Spleen (tissue), 11 donors: Measurements from ENCODE around the gene SLC6A13. TPM values are rescaled to one million over a fixed set of nuclear protein-coding genes. Genes with fewer than 3 reads are reported as not detected.

Experiments
- DNase-seq: peaks from one replicate; pipeline ENCODE4 v3.0.0-alpha.2; 2020
- H3K27ac ChIP-seq, 8 donors: fragments of 200-600 bp; sonication (generic) in 7 of 8; 1 replicate in 4 of 8; 2 replicates in 4 of 8; pipeline versions ENCODE4 v1.5.0 to v1.8.0; 2016 to 2021; ENCODE audit warnings: inconsistent platforms in 4 of 8, mild to moderate bottlenecking in 4 of 8, moderate library complexity in 1 of 8
- H3K27me3 ChIP-seq, 7 donors: fragments of 200-600 bp; sonication (generic) in 6 of 7; replicated peaks in 1 of 7; 1 replicate in 4 of 7; 2 replicates in 3 of 7; pipeline versions ENCODE4 v1.5.0 to v1.8.0; 2016 to 2021; ENCODE audit warnings: inconsistent platforms in 3 of 7, mild to moderate bottlenecking in 1 of 7
- H3K36me3 ChIP-seq, 6 donors: fragments of 200-600 bp; sonication (generic) in 5 of 6; 1 replicate in 4 of 6; 2 replicates in 2 of 6; pipeline versions ENCODE4 v1.5.0 to v1.8.0; 2016 to 2021; ENCODE audit warnings: inconsistent platforms in 2 of 6
- H3K4me1 ChIP-seq, 6 donors: fragments of 200-600 bp; sonication (generic) in 5 of 6; 1 replicate in 3 of 6; 2 replicates in 3 of 6; pipeline versions ENCODE4 v1.5.0 to v1.8.0; 2016 to 2021; ENCODE audit warnings: inconsistent platforms in 3 of 6
- H3K4me3 ChIP-seq, 8 donors: fragments of 200-600 bp; sonication (generic) in 7 of 8; 1 replicate in 4 of 8; 2 replicates in 4 of 8; pipeline versions ENCODE4 v1.5.0 to v1.8.0; 2016 to 2021; ENCODE audit warnings: inconsistent platforms in 4 of 8, mild to moderate bottlenecking in 4 of 8, moderate library complexity in 2 of 8
- H3K9me3 ChIP-seq, 8 donors: fragments of 200-600 bp; sonication (generic) in 7 of 8; 1 replicate in 4 of 8; 2 replicates in 4 of 8; pipeline versions ENCODE4 v1.5.0 to v1.8.0; 2016 to 2021; ENCODE audit warnings: inconsistent platforms in 4 of 8
- POLR2A ChIP-seq, 3 donors: fragments of 450-650 bp; IDR thresholded peaks; one replicate each; pipeline ENCODE4 v1.5.1; 2017; ENCODE audit warnings: antibody characterized with exemption in 3 of 3, mild to moderate bottlenecking in 1 of 3
- POLR2AphosphoS5 ChIP-seq, 3 donors: sonication (generic); formaldehyde crosslinking; IDR thresholded peaks; one replicate each; pipeline ENCODE4 v1.5.1; 2017; ENCODE audit warnings: antibody characterized with exemption in 3 of 3
- WGBS, 5 donors: extraction: QIAGEN DNeasy Blood & Tissue Kit in 3 of 5; methylation state at CpG; one replicate each; pipeline versions ENCODE4 v1.1.5 to v1.1.7; 2013 to 2018; 5-methylcytosine and 5-hydroxymethylcytosine counted together
- intact Hi-C: fragments of 100-400 bp; cut with DNase I; formaldehyde crosslinking; loops from one replicate; pipeline ENCODE4 v1.15.0; 2023; ENCODE audit warnings: low total_unique reads
- polyA plus RNA-seq, 3 donors: library from polyadenylated mRNA; stranded (reverse); fragments of 200-250 nt; gene quantifications; one replicate each; pipeline ENCODE4 v1.2.1, GENCODE V29; 2013
- total RNA-seq, 7 donors: library from RNA; depleted of rRNA in 3 of 7; stranded (reverse); fragments of >200 nt in 3 of 7; fragmentation: NEBNext Ultra II Directional in 4 of 7; extraction: Animal tissue kit (Norgen Biotek cat#: 25700) in 4 of 7; gene quantifications; one replicate each; pipeline versions ENCODE4 v1.1.0 to v1.2.1, GENCODE V29; 2016 to 2021
- TF ChIP-seq, protein P1 (sequence below), 11 experiments: fragments of 200-600 bp in 7 of 11; fragments of 450-650 bp in 4 of 11; sonication (generic) in 4 of 11; IDR thresholded peaks in 8 of 11; conservative IDR thresholded peaks in 3 of 11; 1 replicate in 7 of 11; 2 replicates in 4 of 11; pipeline versions ENCODE4 v1.4.0 to v1.8.0; 2016 to 2021; ENCODE audit warnings: antibody characterized with exemption in 11 of 11, inconsistent platforms in 4 of 11, mild to moderate bottlenecking in 1 of 11
- donor health status: healthy with polysubstance abuse.
- donor health status: DM: no; HTN: no; CAD: no; lungs with moderate emphysema.
- donor health status: DM: no; HTN: no; CAD: no.
- donor health status: Bipolar disorder and iron deficiency.
- donor health status: healthy.
- donor health status: DM: no; HTN: no; CAD: no.
- donor health status: DM: yes; HTN: yes; CAD: no.

SLC6A13 gene
- total and polyA plus RNA-seq, 10 donors = 0.22 to 1.7 (median 0.30) TPM; not detected in 5

GRCh38 chr12:215116-215515, 47.5 kb downstream of the SLC6A13 start:
- DNase-seq = no peak
- Histone ChIP-seq H3K27me3 (peaks cover 0 to 75% (median 16%) of the 10 kb centered on the region in 7 donors), H3K9me3 (no peaks in the 10 kb centered on the region), H3K27ac (peak overlapping the region in 2 of 8 donors; percentile 26 to 76), H3K4me3 (no peak overlapping the region), H3K4me1 (peaks cover 0 to 44% (median 10%) of the 10 kb centered on the region in 6 donors), H3K36me3 (no peaks in the 10 kb centered on the region)
- intact Hi-C loops = no loop called here
- TF ChIP-seq POLR2AphosphoS5 (IDR thresholded peaks at IDR 0.05) = no peak
- TF ChIP-seq POLR2A (IDR thresholded peaks at IDR 0.05) = no peak
- 65 to 88% (median 83%) methylated on average over 6 of the region's 6 CpGs for WGBS, 5 donors

DNA sequence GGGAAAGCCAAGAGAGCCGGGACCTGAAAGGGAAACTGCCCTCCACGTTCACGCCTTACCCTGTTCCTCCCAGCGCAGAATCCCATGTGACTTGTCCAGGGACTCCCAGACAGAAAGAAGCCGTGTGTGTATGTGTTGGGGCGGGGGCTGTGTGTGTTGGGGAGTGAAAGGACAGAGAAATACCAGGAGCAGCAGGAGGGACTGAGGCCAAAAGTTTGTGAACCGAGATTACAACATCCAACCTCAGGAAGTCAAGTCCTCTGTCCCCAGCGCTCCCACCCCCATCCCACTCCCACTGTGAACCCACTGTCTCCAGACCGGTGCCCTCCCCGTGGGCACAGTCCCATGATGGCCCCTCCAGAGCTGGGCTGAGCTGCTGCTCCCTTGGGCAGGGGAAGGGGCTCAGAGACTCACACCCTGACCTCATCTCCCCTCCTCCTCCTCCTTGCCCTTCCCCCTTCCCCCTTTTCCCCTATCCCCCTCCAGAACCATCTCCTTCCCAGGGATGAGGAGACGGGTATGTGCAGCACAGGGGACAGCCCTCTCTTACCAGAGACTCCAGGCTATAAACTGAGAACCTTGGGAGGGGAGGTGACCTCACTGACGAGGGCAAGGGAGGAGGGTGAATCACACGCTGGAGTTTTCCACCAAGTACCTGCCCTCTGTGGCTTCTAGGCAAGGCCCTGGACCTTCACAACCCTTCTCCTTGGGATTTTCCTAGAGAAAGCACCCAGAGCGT, 48.5 kb downstream of the SLC6A13 start, which contains the start of gene SLC6A12:
SLC6A12 (minus strand) TSS at position 155 of the 739 bp plus-strand sequence. CDS start 4,171 bp downstream, outside the sequence.
- TF ChIP-seq POLR2A (IDR thresholded peaks at IDR 0.05) = no peak
- TF ChIP-seq POLR2AphosphoS5 (IDR thresholded peaks at IDR 0.05) = no peak
- H3K9me3 ChIP-seq = no peaks in the 10 kb centered on the region
- peaks cover 0 to 39% (median 10%) of the 10 kb centered on the region in 6 donors for H3K4me1 ChIP-seq
- H3K27me3 ChIP-seq = peaks cover 0 to 72% (median 16%) of the 10 kb centered on the region in 7 donors
- peak within 1 kb of the TSS in 3 of 8 donors; percentile 60 to 76 (median 76) for H3K27ac ChIP-seq
- H3K36me3 ChIP-seq = no peaks in the 10 kb centered on the region
- peak; percentile 65 for DNase-seq
- intact Hi-C loops = no loop called here
- 28 to 53% (median 30%) methylated on average over 14 of the region's 14 CpGs for WGBS, 5 donors
- peak within 1 kb of the TSS in 3 of 8 donors; percentile 1 to 37 (median 3) for H3K4me3 ChIP-seq

GRCh38 chr12:213527-213932, 49.1 kb downstream of the SLC6A13 start:
- intact Hi-C loops = no loop called here
- Histone ChIP-seq H3K9me3 (no peaks in the 10 kb centered on the region), H3K27me3 (peaks cover 0 to 68% (median 16%) of the 10 kb centered on the region in 7 donors), H3K27ac (peak overlapping the region in 2 of 8 donors; percentile 76), H3K36me3 (no peaks in the 10 kb centered on the region), H3K4me1 (peaks cover 0 to 39% (median 10%) of the 10 kb centered on the region in 6 donors), H3K4me3 (peak overlapping the region in 2 of 8 donors; percentile 1 to 37)
- TF ChIP-seq POLR2A (IDR thresholded peaks at IDR 0.05) (no peak), POLR2AphosphoS5 (IDR thresholded peaks at IDR 0.05) (no peak)
- TF ChIP-seq, protein P1, sequence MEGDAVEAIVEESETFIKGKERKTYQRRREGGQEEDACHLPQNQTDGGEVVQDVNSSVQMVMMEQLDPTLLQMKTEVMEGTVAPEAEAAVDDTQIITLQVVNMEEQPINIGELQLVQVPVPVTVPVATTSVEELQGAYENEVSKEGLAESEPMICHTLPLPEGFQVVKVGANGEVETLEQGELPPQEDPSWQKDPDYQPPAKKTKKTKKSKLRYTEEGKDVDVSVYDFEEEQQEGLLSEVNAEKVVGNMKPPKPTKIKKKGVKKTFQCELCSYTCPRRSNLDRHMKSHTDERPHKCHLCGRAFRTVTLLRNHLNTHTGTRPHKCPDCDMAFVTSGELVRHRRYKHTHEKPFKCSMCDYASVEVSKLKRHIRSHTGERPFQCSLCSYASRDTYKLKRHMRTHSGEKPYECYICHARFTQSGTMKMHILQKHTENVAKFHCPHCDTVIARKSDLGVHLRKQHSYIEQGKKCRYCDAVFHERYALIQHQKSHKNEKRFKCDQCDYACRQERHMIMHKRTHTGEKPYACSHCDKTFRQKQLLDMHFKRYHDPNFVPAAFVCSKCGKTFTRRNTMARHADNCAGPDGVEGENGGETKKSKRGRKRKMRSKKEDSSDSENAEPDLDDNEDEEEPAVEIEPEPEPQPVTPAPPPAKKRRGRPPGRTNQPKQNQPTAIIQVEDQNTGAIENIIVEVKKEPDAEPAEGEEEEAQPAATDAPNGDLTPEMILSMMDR (IDR thresholded peaks at IDR 0.05 in 8 of 11, conservative IDR thresholded peaks at IDR 0.05 in 3 of 11) = no peak
- no peak for DNase-seq
- 45 to 56% (median 53%) methylated on average over 12 of the region's 12 CpGs for WGBS, 5 donors

DNA sequence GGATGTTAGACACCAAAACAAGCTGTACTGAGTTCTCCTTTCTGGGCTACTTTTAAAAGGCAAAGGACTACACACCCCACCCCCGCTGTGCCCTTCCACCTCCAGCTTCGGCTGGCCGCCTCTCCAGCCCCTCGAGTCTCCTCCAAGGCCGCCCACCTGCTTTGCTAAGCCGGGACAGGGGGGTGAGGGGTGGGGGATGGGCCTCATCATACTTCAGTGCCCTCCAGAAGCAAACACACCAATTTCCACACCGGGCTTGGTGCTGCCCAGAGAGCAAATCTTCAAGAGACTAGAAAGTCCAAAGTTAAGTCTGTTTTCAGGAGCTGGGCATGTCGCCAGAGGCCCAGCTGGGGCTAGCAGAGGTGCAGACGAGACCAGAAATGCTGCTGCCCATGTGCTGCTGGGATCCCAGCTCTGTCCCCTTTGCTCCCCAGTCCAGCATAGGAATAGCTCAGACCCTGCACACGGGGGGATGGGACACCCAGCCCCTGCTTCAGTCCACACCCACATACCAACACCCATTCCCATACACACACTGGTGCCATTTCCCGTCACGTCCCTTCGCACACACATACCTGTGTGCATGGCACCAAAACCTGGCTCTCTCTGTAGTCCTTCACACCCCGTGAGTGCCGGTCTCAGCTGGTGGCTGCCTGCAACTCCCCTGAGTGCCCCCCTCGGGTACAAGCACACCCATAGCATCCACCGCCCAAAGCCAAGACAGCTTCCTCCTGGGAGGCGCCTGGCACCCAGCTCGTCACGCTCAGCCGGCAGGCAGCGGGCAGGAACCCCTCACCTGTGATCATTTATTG, 49.7 kb downstream of the SLC6A13 start:
- H3K4me3 ChIP-seq = peak overlapping the region in 4 of 8 donors; percentile 1 to 37 (median 4)

More for the DNA sequence above, 49.7 kb downstream of the SLC6A13 start:
- 45 to 56% (median 47%) methylated on average over 21 to 22 of the region's 22 CpGs for WGBS, 5 donors
- Histone ChIP-seq H3K27ac (peak overlapping the region in 4 of 8 donors; percentile 47 to 76 (median 68)), H3K4me1 (peaks cover 0 to 39% (median 10%) of the 10 kb centered on the region in 6 donors), H3K9me3 (no peaks in the 10 kb centered on the region), H3K27me3 (peaks cover 0 to 68% (median 16%) of the 10 kb centered on the region in 7 donors), H3K36me3 (no peaks in the 10 kb centered on the region)
- intact Hi-C loops = no loop called here
- peak; percentile 73 for DNase-seq
- TF ChIP-seq, protein P1 (IDR thresholded peaks at IDR 0.05 in 8 of 11, conservative IDR thresholded peaks at IDR 0.05 in 3 of 11) = no peak
- TF ChIP-seq POLR2AphosphoS5 (IDR thresholded peaks at IDR 0.05) (no peak), POLR2A (IDR thresholded peaks at IDR 0.05) (no peak)
